Stromal cell of bone marrow (primary cell): ENCODE data around the gene FSTL1.

Experiments
- DNase-seq: peaks from one replicate; pipeline ENCODE4 v3.0.0-alpha.2; 2012; ENCODE audit warnings: low read depth

FSTL1 gene

GRCh38 chr3:120440001-120440703, 10.6 kb downstream of the FSTL1 start:
- DNase-seq = no peak

GRCh38 chr3:120438665-120439370, 12.0 kb downstream of the FSTL1 start:
- DNase-seq = no peak

DNA sequence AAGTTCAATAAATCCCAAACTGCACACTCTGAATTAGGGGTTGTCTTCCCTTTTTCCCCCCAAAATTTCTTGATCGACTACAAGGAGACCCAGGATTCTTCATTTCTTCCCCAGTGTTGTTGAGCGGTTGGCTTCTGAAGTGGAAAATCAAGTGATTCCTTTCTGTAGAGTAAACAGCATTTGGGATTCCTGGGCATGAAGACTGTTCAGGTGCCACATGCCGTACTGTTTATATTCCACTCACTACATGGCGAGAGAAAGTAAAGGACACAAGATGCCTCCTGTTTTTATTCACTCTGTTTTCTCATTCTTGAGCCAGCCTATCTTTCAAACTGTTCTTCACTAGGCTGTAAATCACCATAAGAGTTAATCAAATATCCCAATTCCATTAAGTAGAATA, 12.6 kb downstream of the FSTL1 start:
- DNase-seq = no peak

GRCh38 chr3:120437559-120437958, 13.2 kb downstream of the FSTL1 start:
- no peak for DNase-seq

- DNase-seq = no peak
These were observed 14.2 kb downstream of the FSTL1 start for GRCh38 chr3:120436523-120437050.

- DNase-seq = no peak
These were observed 15.2 kb downstream of the FSTL1 start for GRCh38 chr3:120435621-120436020.

DNA sequence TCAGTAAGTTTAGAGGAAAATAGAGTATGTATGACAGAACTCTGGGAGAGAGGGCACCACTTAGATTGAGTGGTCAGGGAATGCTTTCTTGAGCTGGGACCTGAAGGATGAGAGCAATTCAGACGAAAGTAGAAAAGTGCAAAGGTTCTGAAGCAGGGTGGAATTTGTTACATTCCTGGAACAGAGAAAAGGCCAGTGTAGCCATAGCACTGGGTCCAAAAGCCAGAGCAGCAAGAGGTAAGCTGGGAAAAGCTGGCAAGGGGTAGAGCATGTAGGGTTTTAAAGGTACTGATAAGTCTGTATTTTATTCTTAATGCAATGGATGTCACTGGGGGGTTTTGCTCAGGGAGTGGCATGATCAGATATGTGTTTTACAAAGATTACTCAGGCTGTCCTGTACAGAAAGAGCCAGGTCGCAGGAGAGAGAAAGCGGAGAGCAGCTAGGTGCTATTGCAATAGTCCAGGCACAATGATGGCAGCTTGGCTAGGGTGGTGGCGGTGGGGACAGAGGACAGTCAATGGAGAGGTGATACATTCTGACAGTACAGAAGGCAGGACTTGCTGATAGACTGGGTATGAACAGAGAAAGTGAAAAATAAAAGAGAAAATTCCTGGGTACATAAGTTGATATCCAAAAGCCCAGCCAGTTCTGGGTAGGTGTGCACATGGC, 17.0 kb downstream of the FSTL1 start:
- no peak for DNase-seq

- no peak for DNase-seq
These were observed 18.5 kb downstream of the FSTL1 start for GRCh38 chr3:120432150-120432860.

DNA sequence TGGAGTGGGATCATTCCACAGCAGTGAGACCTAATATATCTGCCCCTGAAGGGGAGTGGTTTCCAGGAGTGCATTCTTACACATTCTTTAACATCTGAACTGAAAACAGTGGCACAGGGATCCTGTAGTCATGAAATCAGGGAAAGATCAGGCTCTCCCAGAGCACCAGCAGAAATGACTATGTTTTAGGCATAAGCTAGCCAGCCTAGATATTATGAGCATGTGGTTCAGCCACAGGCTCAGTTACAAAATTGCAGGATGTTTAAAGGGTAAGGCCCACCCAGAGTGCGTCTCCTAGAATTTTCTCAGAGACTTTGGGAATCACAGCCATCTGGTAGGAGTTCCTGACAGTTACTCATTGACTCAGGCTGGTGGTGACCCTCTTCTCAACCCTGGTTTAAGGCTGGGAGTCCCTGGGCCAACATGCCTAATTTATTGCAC, 20.9 kb downstream of the FSTL1 start:
- peak; percentile 76 for DNase-seq

- no peak for DNase-seq
These were observed 21.9 kb downstream of the FSTL1 start for GRCh38 chr3:120428924-120429323.

- DNase-seq = no peak
These were observed 23.6 kb downstream of the FSTL1 start for GRCh38 chr3:120427201-120427600.

GRCh38 chr3:120425572-120426250, 25.1 kb downstream of the FSTL1 start:
- DNase-seq = peak; percentile 79

GRCh38 chr3:120424976-120425570, 25.7 kb downstream of the FSTL1 start:
- DNase-seq = no peak

GRCh38 chr3:120424506-120424905, 26.3 kb downstream of the FSTL1 start:
- DNase-seq = no peak

- DNase-seq = no peak
These were observed 27.4 kb downstream of the FSTL1 start for GRCh38 chr3:120423432-120423831.

- DNase-seq = no peak
These were observed 28.9 kb downstream of the FSTL1 start for GRCh38 chr3:120421926-120422325.

GRCh38 chr3:120420928-120421551, 29.8 kb downstream of the FSTL1 start:
- no peak for DNase-seq

- no peak for DNase-seq
These were observed 30.4 kb downstream of the FSTL1 start for GRCh38 chr3:120420360-120420759.

GRCh38 chr3:120419797-120420196, 31.0 kb downstream of the FSTL1 start:
- DNase-seq = no peak

GRCh38 chr3:120418866-120419490, 31.8 kb downstream of the FSTL1 start:
- no peak for DNase-seq
